PC-3 (cell line): Measurements from ENCODE around the gene PIEZO1. TPM values are rescaled to one million over a fixed set of nuclear protein-coding genes. Genes with fewer than 3 reads are reported as not detected.

Source experiments
- ATAC-seq: fragments of 200-7000 bp; cut with Tn5 transposase; 2 replicates; pipeline ENCODE4 v1.9.1; 2020; ENCODE audit warnings: mild to moderate bottlenecking, moderate library complexity
- BruUV-seq: library from RNA; stranded (reverse); fragments of 400-500 nt; replicated peaks from 2 replicates; lab custom pipeline; 2021; lab: Mats Ljungman, UMichigan
- CTCF ChIA-PET: fragments of 300-600 bp; sonication (Branson Sonifier 250); formaldehyde crosslinking; loops from one replicate; lab custom pipeline; 2022; ENCODE audit warnings: antibody characterized with exemption; lab: Charles Lee
- POLR2A ChIA-PET: fragments of 300-600 bp; sonication (Branson Sonifier 250); formaldehyde crosslinking; loops from one replicate; lab custom pipeline; 2022; ENCODE audit warnings: antibody characterized with exemption; ENCODE audit not compliant: unreplicated experiment; lab: Charles Lee
- DNase-seq: peaks from one replicate; pipeline ENCODE4 v3.0.0-alpha.2; 2015
- H2AFZ ChIP-seq: fragments of 300-600 bp; sonication (generic); 2 replicates; pipeline ENCODE4 v1.6.0; 2016; ENCODE audit warnings: antibody characterized with exemption, low read length
- H3F3A ChIP-seq: fragments of 300-600 bp; sonication (generic); one replicate; pipeline ENCODE4 v1.6.0; 2017; ENCODE audit warnings: antibody characterized with exemption, low read length, control low read depth, mild to moderate bottlenecking; ENCODE audit not compliant: unreplicated experiment
- H3K27ac ChIP-seq: fragments of 300-600 bp; sonication (generic); 2 replicates; pipeline ENCODE4 v1.5.1; 2016; ENCODE audit warnings: mild to moderate bottlenecking, low read length
- H3K27me3 ChIP-seq: fragments of 300-600 bp; sonication (generic); 2 replicates; pipeline ENCODE4 v1.6.1; 2016; ENCODE audit warnings: low read length, mixed read lengths
- H3K36me3 ChIP-seq: fragments of 300-600 bp; sonication (generic); 2 replicates; pipeline ENCODE4 v1.6.1; 2016; ENCODE audit warnings: low read depth, mixed run types, low read length, mixed read lengths
- H3K4me1 ChIP-seq: fragments of 300-600 bp; sonication (generic); 2 replicates; pipeline ENCODE4 v1.5.1; 2016; ENCODE audit warnings: low read length; ENCODE audit not compliant: insufficient read depth
- H3K4me2 ChIP-seq: fragments of 300-600 bp; sonication (generic); 2 replicates; pipeline ENCODE4 v1.6.0; 2016; ENCODE audit warnings: low read length
- H3K4me3 ChIP-seq: fragments of 300-600 bp; sonication (generic); 2 replicates; pipeline ENCODE4 v1.5.1; 2016; ENCODE audit warnings: mild to moderate bottlenecking, low read length, mixed read lengths
- H3K79me2 ChIP-seq: fragments of 300-600 bp; sonication (generic); 2 replicates; pipeline ENCODE4 v1.6.1; 2017; ENCODE audit warnings: low read length, mixed read lengths
- H3K9ac ChIP-seq: fragments of 300-600 bp; sonication (generic); 2 replicates; pipeline ENCODE4 v1.6.0; 2016; ENCODE audit warnings: mild to moderate bottlenecking, low read length
- H3K9me2 ChIP-seq: fragments of 300-600 bp; sonication (generic); replicated peaks from 2 replicates; pipeline ENCODE4 v1.6.1; 2016; ENCODE audit warnings: mixed run types, low read length, mixed read lengths
- H3K9me3 ChIP-seq: fragments of 300-600 bp; sonication (generic); 2 replicates; pipeline ENCODE4 v1.6.1; 2016; ENCODE audit warnings: low read length, mixed read lengths
- H4K20me1 ChIP-seq: fragments of 300-600 bp; sonication (generic); 2 replicates; pipeline ENCODE4 v1.6.1; 2016; ENCODE audit warnings: low read length, mixed read lengths
- EZH2 ChIP-seq: fragments of 300-600 bp; sonication (generic); IDR thresholded peaks from one replicate; pipeline ENCODE4 v1.6.1; 2017; ENCODE audit warnings: antibody characterized with exemption, mild to moderate bottlenecking, low read length; ENCODE audit not compliant: unreplicated experiment
- EZH2phosphoT487 ChIP-seq: fragments of 300-600 bp; sonication (generic); IDR thresholded peaks from 2 replicates; pipeline ENCODE4 v1.6.1; 2018; ENCODE audit warnings: mild to moderate bottlenecking, antibody characterized with exemption, low read length, borderline replicate concordance
- intact Hi-C: fragments of 100-400 bp; cut with micrococcal nuclease; formaldehyde crosslinking; loops from 2 replicates; pipeline ENCODE4 v1.9.0; 2023
- total RNA-seq: library from RNA; depleted of rRNA; stranded (reverse); fragments of >200 nt; gene quantifications from 2 replicates; pipeline ENCODE4 v1.2.3, GENCODE V29; 2014
- TF ChIP-seq, protein P1 (sequence below): fragments of 300-600 bp; sonication (generic); conservative IDR thresholded peaks from 2 replicates; pipeline ENCODE4 v1.5.1; 2017; ENCODE audit warnings: antibody characterized with exemption, low read depth, mild to moderate bottlenecking, low read length

Gene PIEZO1
- total RNA-seq, 1 experiment from 2014 or later, result 180 TPM

DNA sequence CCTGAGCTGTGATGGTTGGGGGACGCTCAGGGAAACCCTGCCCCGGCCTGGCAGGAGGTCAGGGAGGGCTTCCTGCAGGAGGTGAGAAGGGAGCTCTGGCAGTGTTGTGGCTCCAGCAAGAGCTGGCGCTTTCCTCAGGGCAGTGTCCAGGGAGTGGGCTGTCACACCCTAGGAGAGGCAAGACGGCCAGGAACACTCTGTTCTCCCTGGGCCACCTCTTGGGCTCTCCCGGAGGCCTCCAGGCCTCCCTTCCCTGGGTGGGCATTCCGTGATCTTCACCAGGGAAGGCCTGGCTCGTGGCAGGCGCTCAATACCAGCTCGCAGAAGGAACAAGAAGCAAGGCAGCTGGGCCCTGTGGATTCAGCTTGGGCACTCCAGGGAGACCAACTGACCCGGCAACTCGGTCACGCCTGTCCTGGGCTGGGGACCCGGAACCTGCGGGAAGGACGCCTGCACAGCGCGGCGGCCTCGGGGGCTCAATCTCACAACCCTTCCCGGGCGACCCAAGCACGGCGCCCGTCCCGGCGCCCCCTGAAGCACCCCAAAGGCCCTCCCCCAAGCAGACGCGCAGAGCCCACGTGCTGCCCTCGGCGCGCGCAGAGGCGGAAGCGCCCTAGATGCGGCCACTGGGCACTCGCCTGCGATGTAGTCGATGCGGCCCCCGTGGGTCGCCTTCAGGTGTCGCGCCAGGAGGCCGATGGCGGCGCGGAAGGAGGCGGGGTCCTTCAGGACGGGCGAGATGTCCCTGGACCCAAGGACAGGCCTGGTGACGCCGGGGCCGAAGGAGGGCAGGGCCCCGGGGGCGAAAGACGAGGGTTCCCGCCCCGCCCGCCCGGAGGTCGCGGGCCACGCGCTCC is 26.1 kb upstream of the PIEZO1 start:
- H3K4me2 ChIP-seq, result peak overlapping the region; percentile 93
- H3K9ac ChIP-seq, result peak overlapping the region; percentile 95
- peak overlapping the region; percentile 78; the same call in 1 of the 2 replicates for H2AFZ ChIP-seq
- H3K36me3 ChIP-seq, result peaks cover 11% of the 10 kb centered on the region; the same call in 1 of the 2 replicates
- H3K4me1 ChIP-seq, result peaks cover 10% of the 10 kb centered on the region
- intact Hi-C loops, result loop anchor here (10.0 kb wide), 1 partner anchor 354 kb away; no protein-coding TSS in a partner anchor
- TF ChIP-seq, protein P1, sequence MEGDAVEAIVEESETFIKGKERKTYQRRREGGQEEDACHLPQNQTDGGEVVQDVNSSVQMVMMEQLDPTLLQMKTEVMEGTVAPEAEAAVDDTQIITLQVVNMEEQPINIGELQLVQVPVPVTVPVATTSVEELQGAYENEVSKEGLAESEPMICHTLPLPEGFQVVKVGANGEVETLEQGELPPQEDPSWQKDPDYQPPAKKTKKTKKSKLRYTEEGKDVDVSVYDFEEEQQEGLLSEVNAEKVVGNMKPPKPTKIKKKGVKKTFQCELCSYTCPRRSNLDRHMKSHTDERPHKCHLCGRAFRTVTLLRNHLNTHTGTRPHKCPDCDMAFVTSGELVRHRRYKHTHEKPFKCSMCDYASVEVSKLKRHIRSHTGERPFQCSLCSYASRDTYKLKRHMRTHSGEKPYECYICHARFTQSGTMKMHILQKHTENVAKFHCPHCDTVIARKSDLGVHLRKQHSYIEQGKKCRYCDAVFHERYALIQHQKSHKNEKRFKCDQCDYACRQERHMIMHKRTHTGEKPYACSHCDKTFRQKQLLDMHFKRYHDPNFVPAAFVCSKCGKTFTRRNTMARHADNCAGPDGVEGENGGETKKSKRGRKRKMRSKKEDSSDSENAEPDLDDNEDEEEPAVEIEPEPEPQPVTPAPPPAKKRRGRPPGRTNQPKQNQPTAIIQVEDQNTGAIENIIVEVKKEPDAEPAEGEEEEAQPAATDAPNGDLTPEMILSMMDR, result no peak
- TF ChIP-seq EZH2phosphoT487, result no peak
- no peak for TF ChIP-seq EZH2
- no peaks in the 10 kb centered on the region for H3K27me3 ChIP-seq
- H3K4me3 ChIP-seq, result peak overlapping the region; percentile 76
- H3K27ac ChIP-seq, result peak overlapping the region; percentile 73
- BruUV-seq, result no TSS peak
- ATAC-seq (peak; percentile 36), DNase-seq (peak; percentile 56)
- H3F3A ChIP-seq, result no peaks in the 10 kb centered on the region
- POLR2A ChIA-PET, result no interaction called here
- H3K9me3 ChIP-seq, result no peaks in the 10 kb centered on the region
- H3K9me2 ChIP-seq, result no peaks in the 10 kb centered on the region
- H4K20me1 ChIP-seq, result 0 out of 2 replicates have a peak, but pooled peaks cover 4% of the 10 kb centered on the region
- H3K79me2 ChIP-seq, result peaks cover 26% of the 10 kb centered on the region
- CTCF ChIA-PET, result interaction anchor here (1.8 kb wide), 1 partner anchor 46 kb away, joined by 5 read pairs; the partner anchor contains the start of genes GALNS and TRAPPC2L

DNA sequence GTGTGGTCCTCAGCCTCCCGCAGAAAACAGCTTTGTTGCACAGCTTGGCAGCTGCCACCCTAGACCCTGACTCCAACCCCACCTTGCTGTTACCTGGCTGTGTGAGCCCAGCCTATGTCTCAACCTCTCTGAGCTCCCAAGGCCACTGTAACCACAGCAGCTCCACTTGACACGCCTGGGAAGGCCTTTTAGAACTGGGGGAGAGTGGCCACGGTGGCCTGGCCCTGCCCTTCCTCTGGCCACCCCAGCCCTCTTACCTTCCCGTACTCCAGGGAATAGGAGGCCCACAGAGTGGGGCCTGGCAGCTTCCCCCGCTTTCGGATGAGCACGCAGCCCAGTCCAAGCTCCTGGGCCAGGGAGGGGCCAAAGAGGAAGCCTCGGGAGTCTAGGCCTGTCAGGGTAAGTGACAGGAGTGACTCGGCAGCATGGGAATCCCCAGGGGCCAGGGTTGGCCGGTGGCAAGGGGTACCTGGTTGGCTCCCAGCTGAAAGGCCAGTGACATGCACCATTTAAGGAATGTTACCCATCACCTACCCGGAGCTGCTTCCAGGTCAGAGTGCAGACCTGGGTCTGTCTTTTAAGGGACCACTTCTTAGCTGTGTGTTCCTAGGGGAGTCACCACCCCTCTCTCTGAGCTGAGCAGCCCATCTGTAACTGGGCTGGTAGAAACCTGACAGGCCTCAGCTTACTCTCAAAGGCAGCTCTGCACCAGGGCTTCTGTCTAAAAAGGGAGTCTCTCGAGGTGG is 25.3 kb upstream of the PIEZO1 start:
- no peaks in the 10 kb centered on the region for H3F3A ChIP-seq
- no peaks in the 10 kb centered on the region for H3K9me3 ChIP-seq
- H2AFZ ChIP-seq, result no peak overlapping the region
- H3K9me2 ChIP-seq, result no peaks in the 10 kb centered on the region
- peaks cover 33% of the 10 kb centered on the region for H3K79me2 ChIP-seq
- H3K27me3 ChIP-seq, result no peaks in the 10 kb centered on the region
- H4K20me1 ChIP-seq, result 0 out of 2 replicates have a peak, but pooled peaks cover 4% of the 10 kb centered on the region
- POLR2A ChIA-PET, result interaction anchor here (0.6 kb wide), 1 partner anchor 20 kb away, joined by 3 read pairs; no protein-coding TSS in a partner anchor
- no peak for ATAC-seq
- peak overlapping the region; percentile 95 for H3K9ac ChIP-seq
- intact Hi-C loops, result loop anchor here (10.0 kb wide), 1 partner anchor 354 kb away; no protein-coding TSS in a partner anchor
- peak overlapping the region; percentile 76 for H3K4me3 ChIP-seq
- peaks cover 11% of the 10 kb centered on the region for H3K4me1 ChIP-seq
- CTCF ChIA-PET, result interaction anchor here (0.6 to 1.8 kb wide), 3 partner anchors 47 to 73 kb away, joined by 3 to 5 read pairs (median 4); partner anchors contain the start of genes GALNS and TRAPPC2L
- H3K36me3 ChIP-seq, result peaks cover 12% of the 10 kb centered on the region; the same call in 1 of the 2 replicates
- DNase-seq, result peak; percentile 22
- TF ChIP-seq, protein P1, result no peak
- TF ChIP-seq EZH2phosphoT487 (no peak), EZH2 (no peak)
- no TSS peak for BruUV-seq
- H3K4me2 ChIP-seq, result peak overlapping the region; percentile 93
- H3K27ac ChIP-seq, result peak overlapping the region; percentile 73
